Nephron progenitor cell (in vitro differentiated cells): Measurements from ENCODE around the gene LDLRAD2.

Experiments used
- DNase-seq: peaks from one replicate; pipeline ENCODE4 v3.0.0; 2021
- H3K27ac Mint-ChIP-seq: 2 replicates; pipeline ENCODE4 v1.8.0; 2021; ENCODE audit warnings: mild to moderate bottlenecking, moderate library complexity, mixed read lengths
- H3K27me3 Mint-ChIP-seq: 2 replicates; pipeline ENCODE4 v1.8.0; 2021; ENCODE audit warnings: mild to moderate bottlenecking, low read depth, mixed read lengths; ENCODE audit not compliant: poor library complexity
- H3K36me3 Mint-ChIP-seq: 2 replicates; pipeline ENCODE4 v1.8.0; 2021; ENCODE audit warnings: low read depth, mixed read lengths
- H3K4me1 Mint-ChIP-seq: 2 replicates; pipeline ENCODE4 v1.8.0; 2021; ENCODE audit warnings: mixed read lengths
- H3K4me3 Mint-ChIP-seq: 2 replicates; pipeline ENCODE4 v1.8.0; 2021; ENCODE audit warnings: mild to moderate bottlenecking, moderate library complexity, mixed read lengths
- H3K9me3 Mint-ChIP-seq: 2 replicates; pipeline ENCODE4 v1.8.0; 2021; ENCODE audit warnings: mild to moderate bottlenecking, moderate library complexity, mixed read lengths
- TF ChIP-seq, protein P1 (sequence below): fragments of 200-600 bp; sonication (generic); IDR thresholded peaks from 2 replicates; pipeline ENCODE4 v1.5.0; 2021; ENCODE audit warnings: antibody characterized with exemption

Gene LDLRAD2

GRCh38 chr1:21865943-21866706 lies 54.1 kb downstream of the LDLRAD2 start:
- H3K36me3 Mint-ChIP-seq = peaks cover 23% of the 10 kb centered on the region
- peak; percentile 27 for DNase-seq

DNA sequence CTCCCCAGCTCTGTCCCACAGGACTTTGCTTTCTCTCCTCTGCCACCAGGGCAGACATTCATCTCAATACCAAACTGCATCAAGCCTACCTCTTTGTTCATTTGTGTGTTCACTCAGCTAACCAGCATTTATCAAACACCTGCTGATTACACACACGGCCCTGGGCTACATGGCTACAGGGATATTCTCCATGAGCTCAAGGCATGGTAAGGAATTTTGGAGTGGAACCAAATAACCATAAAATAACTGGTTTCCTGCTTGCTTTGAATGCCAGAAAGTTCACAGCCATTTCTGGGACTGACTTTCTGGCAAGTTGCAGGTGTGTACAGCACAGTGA lies 54.6 kb downstream of the LDLRAD2 start:
- TF ChIP-seq, protein P1, sequence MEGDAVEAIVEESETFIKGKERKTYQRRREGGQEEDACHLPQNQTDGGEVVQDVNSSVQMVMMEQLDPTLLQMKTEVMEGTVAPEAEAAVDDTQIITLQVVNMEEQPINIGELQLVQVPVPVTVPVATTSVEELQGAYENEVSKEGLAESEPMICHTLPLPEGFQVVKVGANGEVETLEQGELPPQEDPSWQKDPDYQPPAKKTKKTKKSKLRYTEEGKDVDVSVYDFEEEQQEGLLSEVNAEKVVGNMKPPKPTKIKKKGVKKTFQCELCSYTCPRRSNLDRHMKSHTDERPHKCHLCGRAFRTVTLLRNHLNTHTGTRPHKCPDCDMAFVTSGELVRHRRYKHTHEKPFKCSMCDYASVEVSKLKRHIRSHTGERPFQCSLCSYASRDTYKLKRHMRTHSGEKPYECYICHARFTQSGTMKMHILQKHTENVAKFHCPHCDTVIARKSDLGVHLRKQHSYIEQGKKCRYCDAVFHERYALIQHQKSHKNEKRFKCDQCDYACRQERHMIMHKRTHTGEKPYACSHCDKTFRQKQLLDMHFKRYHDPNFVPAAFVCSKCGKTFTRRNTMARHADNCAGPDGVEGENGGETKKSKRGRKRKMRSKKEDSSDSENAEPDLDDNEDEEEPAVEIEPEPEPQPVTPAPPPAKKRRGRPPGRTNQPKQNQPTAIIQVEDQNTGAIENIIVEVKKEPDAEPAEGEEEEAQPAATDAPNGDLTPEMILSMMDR = no peak
- Mint-ChIP-seq H3K9me3 (no peaks in the 10 kb centered on the region), H3K27me3 (peaks cover 7% of the 10 kb centered on the region), H3K36me3 (peaks cover 19% of the 10 kb centered on the region), H3K4me1 (peaks cover 17% of the 10 kb centered on the region), H3K4me3 (no peak overlapping the region), H3K27ac (no peak overlapping the region)
- DNase-seq = no peak

More at GRCh38 chr1:21865943-21866706, 54.1 kb downstream of the LDLRAD2 start:
- Mint-ChIP-seq H3K9me3 (peaks cover 5% of the 10 kb centered on the region), H3K27me3 (peaks cover 8% of the 10 kb centered on the region), H3K27ac (no peak overlapping the region), H3K4me3 (no peak overlapping the region), H3K4me1 (peaks cover 17% of the 10 kb centered on the region)
- TF ChIP-seq, protein P1 = no peak

GRCh38 chr1:21867451-21867996 lies 55.5 kb downstream of the LDLRAD2 start:
- H3K27ac Mint-ChIP-seq = no peak overlapping the region
- peaks cover 17% of the 10 kb centered on the region for H3K4me1 Mint-ChIP-seq
- peaks cover 17% of the 10 kb centered on the region for H3K36me3 Mint-ChIP-seq
- no peaks in the 10 kb centered on the region for H3K9me3 Mint-ChIP-seq
- H3K4me3 Mint-ChIP-seq = no peak overlapping the region
- DNase-seq = no peak
- H3K27me3 Mint-ChIP-seq = peaks cover 3% of the 10 kb centered on the region
- TF ChIP-seq, protein P1 = no peak

DNA sequence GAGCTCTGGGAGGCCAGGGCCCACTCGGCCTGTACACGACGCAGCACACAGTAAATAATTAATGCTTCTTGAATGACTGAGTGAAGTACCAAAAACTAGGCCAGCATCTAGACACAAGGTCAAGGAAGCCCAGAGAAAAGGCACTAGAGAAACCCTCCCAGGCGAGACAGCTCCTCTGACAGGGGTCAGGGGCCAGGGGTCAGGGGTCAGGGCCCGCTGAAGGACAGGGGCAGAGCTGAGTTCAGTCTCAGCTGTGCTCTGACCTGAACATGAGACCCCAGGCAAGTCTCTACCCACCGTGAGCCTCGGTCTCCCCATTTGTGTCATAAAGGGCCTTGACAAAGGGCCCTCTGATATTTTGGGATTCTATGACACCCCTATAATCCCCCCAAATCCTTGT lies 56.4 kb downstream of the LDLRAD2 start:
- Mint-ChIP-seq H3K27me3 (peaks cover 3% of the 10 kb centered on the region), H3K4me3 (no peak overlapping the region), H3K36me3 (peaks cover 13% of the 10 kb centered on the region), H3K27ac (no peak overlapping the region), H3K4me1 (peaks cover 22% of the 10 kb centered on the region), H3K9me3 (no peaks in the 10 kb centered on the region)
- peak; percentile 54 for DNase-seq
- TF ChIP-seq, protein P1 = no peak

- Mint-ChIP-seq H3K4me3 (no peak overlapping the region), H3K27ac (peak overlapping the region; percentile 7)
- TF ChIP-seq, protein P1 = no peak
Observed at GRCh38 chr1:21868941-21869454, 56.9 kb downstream of the LDLRAD2 start.

More at GRCh38 chr1:21868941-21869454, 56.9 kb downstream of the LDLRAD2 start:
- Mint-ChIP-seq H3K4me1 (peaks cover 22% of the 10 kb centered on the region), H3K36me3 (peaks cover 11% of the 10 kb centered on the region), H3K27me3 (peaks cover 3% of the 10 kb centered on the region), H3K9me3 (no peaks in the 10 kb centered on the region)
- no peak for DNase-seq
